Adrenal gland (tissue), 5 donors: Measurements from ENCODE around the gene KRTAP4-4.

Source experiments
- CTCF ChIP-seq, 6 experiments: fragments of 450-650 bp in 4 of 6; fragments of 200-600 bp in 2 of 6; sonication (generic) in 1 of 6; IDR thresholded peaks; 1 replicate in 5 of 6; 2 replicates in 1 of 6; pipeline versions ENCODE4 v1.5.1 to v1.8.0; 2016 to 2021; ENCODE audit warnings: antibody characterized with exemption in 6 of 6, mild to moderate bottlenecking in 2 of 6, moderate library complexity in 1 of 6
- POLR2A ChIP-seq, 2 donors: fragments of 450-650 bp; IDR thresholded peaks; one replicate each; pipeline ENCODE4 v1.6.1; 2017; ENCODE audit warnings: antibody characterized with exemption in 2 of 2, mild to moderate bottlenecking in 2 of 2, moderate library complexity in 1 of 2
- donor health status: DM: no; HTN: no; CAD: no.

DNA sequence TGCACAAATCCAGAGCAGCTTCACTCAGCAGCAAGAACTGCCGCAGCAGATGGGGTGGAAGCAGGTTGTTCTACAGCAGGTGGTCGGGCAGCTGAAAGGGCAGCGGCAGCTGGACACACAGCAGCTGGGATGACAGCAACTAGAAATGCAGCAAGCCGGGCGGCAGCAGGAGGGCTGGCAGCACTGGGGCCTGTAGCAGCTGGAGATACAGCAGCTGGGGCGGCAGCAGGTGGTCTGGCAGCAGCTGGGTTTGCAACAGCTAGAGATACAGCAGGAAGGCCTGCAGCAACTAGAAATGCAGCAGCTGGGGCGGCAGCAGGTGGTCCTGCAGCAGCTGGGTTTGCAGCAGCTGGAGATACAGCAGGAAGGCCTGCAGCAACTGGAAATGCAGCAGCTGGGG, 7.0 kb upstream of the KRTAP4-4 start:
- TF ChIP-seq CTCF (IDR thresholded peaks at IDR 0.05) (no peak), POLR2A (IDR thresholded peaks at IDR 0.05) (no peak)
